OCI-LY3 (cell line): Measurements from ENCODE around the gene LARGE2.

ENCODE experiments used
- H2AFZ ChIP-seq: fragments of 200-600, 300-600 bp; shearing (Covaris generic); 2 replicates; pipeline ENCODE4 v1.6.0; 2014; ENCODE audit warnings: antibody characterized with exemption, low read depth, low read length
- H3K27ac ChIP-seq: fragments of 200-600, 300-600 bp; sonication (generic); 2 replicates; pipeline ENCODE4 v1.5.1; 2014; ENCODE audit warnings: mild to moderate bottlenecking, low read length, moderate library complexity, mixed read lengths
- H3K27me3 ChIP-seq: fragments of 200-600, 300-600 bp; sonication (generic); 2 replicates; pipeline ENCODE4 v1.6.1; 2014; ENCODE audit warnings: low read depth, low read length, mixed read lengths
- H3K36me3 ChIP-seq: fragments of 200-600, 300-600 bp; sonication (generic); replicated peaks from 2 replicates; pipeline ENCODE3; 2014; ENCODE audit warnings: low read depth, low read length, mixed read lengths
- H3K4me1 ChIP-seq: fragments of 300-600, 200-600 bp; sonication (generic); 2 replicates; pipeline ENCODE4 v1.6.1; 2014; ENCODE audit warnings: low read length, mixed read lengths
- H3K4me2 ChIP-seq: fragments of 200-600, 300-600 bp; sonication (generic); 2 replicates; pipeline ENCODE4 v1.6.1; 2014; ENCODE audit warnings: low read length, mixed read lengths
- H3K4me3 ChIP-seq: fragments of 300-600, 200-600 bp; sonication (generic); 2 replicates; pipeline ENCODE4 v1.5.1; 2014; ENCODE audit warnings: antibody characterized with exemption, mild to moderate bottlenecking, low read length, moderate library complexity
- H3K79me2 ChIP-seq: fragments of 300-600, 200-600 bp; shearing (Covaris generic); 2 replicates; pipeline ENCODE4 v1.6.1; 2014; ENCODE audit warnings: mild to moderate bottlenecking, low read length, mixed read lengths
- H3K9ac ChIP-seq: fragments of 300-600, 200-600 bp; shearing (Covaris generic); 2 replicates; pipeline ENCODE4 v1.6.0; 2014; ENCODE audit warnings: mild to moderate bottlenecking, low read length, moderate library complexity
- H3K9me3 ChIP-seq: fragments of 200-600, 300-600 bp; shearing (Covaris generic); 2 replicates; pipeline ENCODE4 v1.6.1; 2014; ENCODE audit warnings: low read length, mixed read lengths; ENCODE audit not compliant: insufficient read depth
- H4K20me1 ChIP-seq: fragments of 200-600, 300-600 bp; sonication (generic); 2 replicates; pipeline ENCODE4 v1.6.1; 2016; ENCODE audit warnings: low read length, mixed read lengths; ENCODE audit not compliant: insufficient read depth
- CTCF ChIP-seq: fragments of 200-600, 300-600 bp; sonication (generic); IDR thresholded peaks from 2 replicates; pipeline ENCODE4 v1.5.1; 2014; ENCODE audit warnings: antibody characterized with exemption, low read length, low read depth
- EZH2phosphoT487 ChIP-seq: fragments of 200-600 bp; shearing (Covaris generic); IDR thresholded peaks from 2 replicates; pipeline ENCODE4 v1.6.1; 2018; ENCODE audit warnings: antibody characterized with exemption, mixed run types, low read depth

LARGE2 gene

DNA sequence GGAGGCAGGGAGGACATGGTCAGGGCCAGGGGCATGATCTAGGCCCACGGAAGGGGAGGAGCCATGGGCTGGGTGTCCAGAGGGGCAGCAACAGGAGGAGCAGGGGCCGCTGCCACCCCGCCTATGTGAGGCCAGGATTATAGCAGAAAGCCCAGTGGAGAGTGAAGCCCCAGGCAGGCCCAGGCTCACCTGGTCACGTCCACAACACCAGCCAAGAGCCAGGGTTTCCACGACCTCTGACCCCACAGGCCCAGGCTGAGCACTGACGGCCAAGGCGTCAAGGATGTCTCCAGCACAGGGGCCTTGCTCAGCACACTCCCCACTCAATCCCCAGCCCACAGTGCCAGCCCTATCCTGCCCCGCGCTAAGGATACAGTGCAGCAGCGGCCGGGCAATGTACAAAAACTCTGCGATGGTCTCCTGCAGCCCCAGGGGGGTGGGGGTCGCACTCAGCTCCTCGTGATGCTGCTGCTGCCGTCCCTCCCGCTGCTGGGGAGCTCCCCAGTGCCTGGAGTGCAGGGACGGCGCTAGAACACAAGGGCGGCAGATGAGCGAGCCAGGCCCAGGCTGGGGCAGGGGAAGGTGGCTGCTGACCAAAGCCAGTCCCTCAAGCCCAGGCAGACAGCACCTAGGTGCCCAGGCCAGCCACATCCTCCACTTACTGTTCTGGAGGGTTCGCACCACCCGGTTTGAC lies 8.4 kb upstream of the LARGE2 start:
- H3K9ac ChIP-seq: no peak overlapping the region
- TF ChIP-seq CTCF: no peak
- TF ChIP-seq EZH2phosphoT487: no peak
- H3K4me2 ChIP-seq: no peak overlapping the region
- H3K79me2 ChIP-seq: peaks cover 18% of the 10 kb centered on the region
- H3K27me3 ChIP-seq: no peaks in the 10 kb centered on the region
- H3K4me3 ChIP-seq: no peak overlapping the region
- peaks cover 7% of the 10 kb centered on the region; the same call in 1 of the 2 replicates for H3K4me1 ChIP-seq
- peaks cover 11% of the 10 kb centered on the region for H3K36me3 ChIP-seq
- no peak overlapping the region for H3K27ac ChIP-seq
- no peak overlapping the region for H2AFZ ChIP-seq
- no peaks in the 10 kb centered on the region for H3K9me3 ChIP-seq
- H4K20me1 ChIP-seq: no peaks in the 10 kb centered on the region

DNA sequence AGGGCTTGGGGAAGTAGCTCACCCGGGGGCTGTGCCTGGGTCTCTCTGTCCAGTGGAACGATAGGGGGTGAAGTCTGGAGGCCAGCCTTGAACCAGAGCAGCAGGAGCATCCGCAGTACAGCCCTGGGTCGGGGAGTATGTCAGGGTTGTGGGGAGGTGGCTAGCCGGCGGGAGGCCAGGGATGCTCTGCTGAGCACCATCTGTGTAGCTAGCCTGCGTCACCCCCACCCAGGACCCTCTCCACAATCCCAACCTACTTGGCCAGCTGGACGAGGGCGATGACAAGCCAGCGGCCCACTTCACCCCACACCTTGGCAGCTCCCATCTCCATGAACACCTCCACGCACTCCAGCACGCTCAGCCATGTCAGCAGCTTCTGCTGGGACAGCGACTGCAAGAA lies 7.0 kb upstream of the LARGE2 start:
- Histone ChIP-seq H3K4me1 (peaks cover 8% of the 10 kb centered on the region; the same call in 1 of the 2 replicates), H3K9ac (no peak overlapping the region), H3K79me2 (peaks cover 18% of the 10 kb centered on the region)

GRCh38 chr11:45917286-45917622 lies 5.2 kb upstream of the LARGE2 start:
- TF ChIP-seq CTCF (no peak), EZH2phosphoT487 (no peak)
- H3K4me1 ChIP-seq: peaks cover 8% of the 10 kb centered on the region; the same call in 1 of the 2 replicates
- peak overlapping the region; percentile 81 for H3K27ac ChIP-seq
- peak overlapping the region; percentile 86 for H3K9ac ChIP-seq
- peak overlapping the region; percentile 95 for H3K4me3 ChIP-seq
- H3K36me3 ChIP-seq: peaks cover 11% of the 10 kb centered on the region
- H3K79me2 ChIP-seq: peaks cover 18% of the 10 kb centered on the region
- no peaks in the 10 kb centered on the region for H3K9me3 ChIP-seq
- H3K4me2 ChIP-seq: peak overlapping the region; percentile 87
- no peaks in the 10 kb centered on the region for H3K27me3 ChIP-seq
- H4K20me1 ChIP-seq: no peaks in the 10 kb centered on the region
- H2AFZ ChIP-seq: peak overlapping the region; percentile 8; the same call in 1 of the 2 replicates

More for the DNA sequence above, 7.0 kb upstream of the LARGE2 start:
- Histone ChIP-seq H3K9me3 (no peaks in the 10 kb centered on the region), H3K36me3 (peaks cover 11% of the 10 kb centered on the region), H3K4me2 (no peak overlapping the region), H3K27ac (no peak overlapping the region), H4K20me1 (no peaks in the 10 kb centered on the region), H3K27me3 (no peaks in the 10 kb centered on the region), H2AFZ (no peak overlapping the region), H3K4me3 (no peak overlapping the region)
- TF ChIP-seq CTCF: no peak
- TF ChIP-seq EZH2phosphoT487: no peak

DNA sequence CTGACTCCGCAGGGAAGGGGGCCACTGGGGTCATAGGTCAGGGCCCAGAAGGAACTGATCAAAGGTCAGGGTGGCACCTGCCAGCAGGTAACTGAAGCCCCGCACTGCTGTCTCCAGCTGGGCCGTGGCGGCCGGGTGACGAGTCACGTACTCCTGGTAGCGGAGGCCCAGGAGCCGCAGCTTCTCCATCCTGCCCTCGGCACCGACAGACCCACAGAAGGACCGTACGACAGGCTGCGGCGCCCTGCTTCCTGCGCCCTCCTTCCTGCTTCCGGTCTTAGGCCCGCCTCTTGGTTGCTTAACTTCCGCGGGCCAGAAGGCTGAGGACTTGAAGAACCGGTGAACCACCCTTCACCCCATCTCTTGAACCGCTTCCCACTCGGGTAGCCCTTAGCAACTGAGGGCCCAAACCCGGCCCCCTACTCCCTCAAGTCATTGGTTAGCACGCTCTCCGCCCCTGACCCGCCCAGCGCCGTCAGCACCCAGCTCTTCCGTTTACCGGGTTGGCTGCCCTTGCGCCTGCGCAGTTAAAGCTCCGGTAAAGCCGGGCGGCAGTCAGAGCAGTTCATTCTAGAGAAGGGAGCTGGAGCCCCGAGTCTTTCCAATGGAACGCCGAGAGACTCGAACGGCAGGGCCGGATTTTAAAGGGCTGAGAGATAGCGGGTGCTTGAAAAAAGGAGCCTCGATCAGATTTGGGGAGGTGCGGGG lies 4.7 kb upstream of the LARGE2 start, which contains the start of gene PEX16:
TSS of gene PEX16 (minus strand) at position 255 of the 708 bp plus-strand sequence. CDS start at position 189, 66 bp downstream.
- peak within 1 kb of the TSS; percentile 70 for H2AFZ ChIP-seq
- H3K9me3 ChIP-seq: no peaks in the 10 kb centered on the region
- H4K20me1 ChIP-seq: no peaks in the 10 kb centered on the region
- TF ChIP-seq CTCF (no peak), EZH2phosphoT487 (no peak)
- H3K9ac ChIP-seq: peak within 1 kb of the TSS; percentile 86
- H3K27me3 ChIP-seq: no peaks in the 10 kb centered on the region
- peak within 1 kb of the TSS; percentile 87 for H3K4me2 ChIP-seq
- H3K79me2 ChIP-seq: peaks cover 18% of the 10 kb centered on the region
- peaks cover 11% of the 10 kb centered on the region for H3K36me3 ChIP-seq
- peaks cover 8% of the 10 kb centered on the region; the same call in 1 of the 2 replicates for H3K4me1 ChIP-seq
- peak within 1 kb of the TSS; percentile 81 for H3K27ac ChIP-seq
- peak within 1 kb of the TSS; percentile 95 for H3K4me3 ChIP-seq
